Measurements from ENCODE around the gene ZNF302. TPM values are rescaled to one million over a fixed set of nuclear protein-coding genes. Genes with fewer than 3 reads are reported as not detected.

ZNF302 gene
- total RNA-seq, 1 experiment from 2014 or later, result 19.5 TPM

DNA sequence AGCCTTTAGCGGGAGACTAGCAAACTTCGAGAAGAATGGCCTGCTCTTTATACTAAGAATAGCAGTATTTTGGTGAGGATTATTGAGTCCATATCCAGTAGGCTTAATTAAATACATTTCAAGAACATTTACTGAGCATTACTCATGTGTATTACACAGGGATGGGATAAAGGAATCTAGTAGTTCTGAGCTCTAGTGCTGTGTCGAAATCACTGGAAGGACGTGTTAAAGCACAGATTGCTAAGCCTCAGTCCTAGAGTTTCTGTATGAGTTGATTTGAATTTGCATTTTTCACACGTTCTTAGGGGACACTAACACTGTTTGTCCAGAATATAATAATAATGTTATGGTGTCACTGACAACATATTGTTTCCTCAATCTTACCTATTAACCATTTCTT is 9.0 kb downstream of the ZNF302 start:
- no peak for TF ChIP-seq EZH2 (IDR thresholded peaks at IDR 0.05; ENCODE audit: low read depth)
- TF ChIP-seq, protein P1, sequence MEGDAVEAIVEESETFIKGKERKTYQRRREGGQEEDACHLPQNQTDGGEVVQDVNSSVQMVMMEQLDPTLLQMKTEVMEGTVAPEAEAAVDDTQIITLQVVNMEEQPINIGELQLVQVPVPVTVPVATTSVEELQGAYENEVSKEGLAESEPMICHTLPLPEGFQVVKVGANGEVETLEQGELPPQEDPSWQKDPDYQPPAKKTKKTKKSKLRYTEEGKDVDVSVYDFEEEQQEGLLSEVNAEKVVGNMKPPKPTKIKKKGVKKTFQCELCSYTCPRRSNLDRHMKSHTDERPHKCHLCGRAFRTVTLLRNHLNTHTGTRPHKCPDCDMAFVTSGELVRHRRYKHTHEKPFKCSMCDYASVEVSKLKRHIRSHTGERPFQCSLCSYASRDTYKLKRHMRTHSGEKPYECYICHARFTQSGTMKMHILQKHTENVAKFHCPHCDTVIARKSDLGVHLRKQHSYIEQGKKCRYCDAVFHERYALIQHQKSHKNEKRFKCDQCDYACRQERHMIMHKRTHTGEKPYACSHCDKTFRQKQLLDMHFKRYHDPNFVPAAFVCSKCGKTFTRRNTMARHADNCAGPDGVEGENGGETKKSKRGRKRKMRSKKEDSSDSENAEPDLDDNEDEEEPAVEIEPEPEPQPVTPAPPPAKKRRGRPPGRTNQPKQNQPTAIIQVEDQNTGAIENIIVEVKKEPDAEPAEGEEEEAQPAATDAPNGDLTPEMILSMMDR (conservative IDR thresholded peaks at IDR 0.05), result no peak
- intact Hi-C loops (cut with micrococcal nuclease; ENCODE audit: unreplicated experiment), result no loop called here
- Histone ChIP-seq H2AFZ (no peak overlapping the region), H4K20me1 (ENCODE audit: insufficient read depth) (no peaks in the 10 kb centered on the region), H3K36me3 (ENCODE audit: low read depth) (peaks cover 30% of the 10 kb centered on the region), H3K27me3 (ENCODE audit: insufficient read depth, low read depth) (no peaks in the 10 kb centered on the region), H3K4me3 (no peak overlapping the region), H3K9me2 (ENCODE audit: insufficient read depth) (no peaks in the 10 kb centered on the region), H3K4me1 (replicated peaks; ENCODE audit: insufficient read depth) (no peaks in the 10 kb centered on the region), H3K27ac (no peak overlapping the region), H3K79me2 (ENCODE audit: low read depth) (no peaks in the 10 kb centered on the region), H3K9me3 (ENCODE audit: insufficient read depth, low read depth) (peaks cover 53% of the 10 kb centered on the region), H3K4me2 (no peak overlapping the region), H3F3A (ENCODE audit: insufficient read depth, low read depth) (peaks cover 7% of the 10 kb centered on the region)
- BruUV-seq (replicated peaks), result no TSS peak
- POLR2A ChIA-PET (ENCODE audit: unreplicated experiment), result no interaction called here
- CTCF ChIA-PET, result no interaction called here
- no peak for DNase-seq

DNA sequence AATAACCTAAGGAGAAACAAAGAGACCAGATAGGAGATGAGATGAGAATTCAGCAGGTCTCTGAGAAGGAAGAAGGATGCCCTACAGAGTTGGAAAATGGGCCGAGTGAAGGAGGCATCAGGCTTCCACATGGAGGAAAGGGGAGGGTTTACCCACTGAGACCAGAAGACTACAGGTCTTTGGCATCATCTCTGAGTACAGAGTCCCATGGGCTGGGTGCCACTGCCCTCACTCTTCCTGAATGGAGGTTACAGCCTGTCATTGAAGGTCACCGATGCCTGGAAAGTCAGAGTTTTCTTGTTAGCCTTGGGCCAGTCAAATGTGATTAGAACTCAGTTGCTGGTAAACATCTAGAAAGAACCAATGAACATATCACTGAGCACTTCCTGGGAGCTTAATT is 9.9 kb downstream of the ZNF302 start:
- BruUV-seq (replicated peaks), result no TSS peak
- Histone ChIP-seq H4K20me1 (ENCODE audit: insufficient read depth) (no peaks in the 10 kb centered on the region), H3K4me1 (replicated peaks; ENCODE audit: insufficient read depth) (no peaks in the 10 kb centered on the region), H3K27me3 (ENCODE audit: insufficient read depth, low read depth) (no peaks in the 10 kb centered on the region), H3K4me2 (no peak overlapping the region), H3K36me3 (ENCODE audit: low read depth) (peaks cover 23% of the 10 kb centered on the region), H3K79me2 (ENCODE audit: low read depth) (no peaks in the 10 kb centered on the region), H3K9me2 (ENCODE audit: insufficient read depth) (no peaks in the 10 kb centered on the region), H3K4me3 (no peak overlapping the region), H3K27ac (no peak overlapping the region), H2AFZ (no peak overlapping the region), H3K9me3 (ENCODE audit: insufficient read depth, low read depth) (peaks cover 50% of the 10 kb centered on the region), H3F3A (ENCODE audit: insufficient read depth, low read depth) (peaks cover 7% of the 10 kb centered on the region)
- CTCF ChIA-PET, result no interaction called here
- intact Hi-C loops (cut with micrococcal nuclease; ENCODE audit: unreplicated experiment), result no loop called here
- TF ChIP-seq EZH2 (IDR thresholded peaks at IDR 0.05; ENCODE audit: low read depth), result no peak
- TF ChIP-seq, protein P1 (conservative IDR thresholded peaks at IDR 0.05), result no peak
- no peak for DNase-seq
- POLR2A ChIA-PET (ENCODE audit: unreplicated experiment), result interaction anchor here (0.6 kb wide), 1 partner anchor 36 kb away, joined by 4 read pairs; no protein-coding TSS in a partner anchor

DNA sequence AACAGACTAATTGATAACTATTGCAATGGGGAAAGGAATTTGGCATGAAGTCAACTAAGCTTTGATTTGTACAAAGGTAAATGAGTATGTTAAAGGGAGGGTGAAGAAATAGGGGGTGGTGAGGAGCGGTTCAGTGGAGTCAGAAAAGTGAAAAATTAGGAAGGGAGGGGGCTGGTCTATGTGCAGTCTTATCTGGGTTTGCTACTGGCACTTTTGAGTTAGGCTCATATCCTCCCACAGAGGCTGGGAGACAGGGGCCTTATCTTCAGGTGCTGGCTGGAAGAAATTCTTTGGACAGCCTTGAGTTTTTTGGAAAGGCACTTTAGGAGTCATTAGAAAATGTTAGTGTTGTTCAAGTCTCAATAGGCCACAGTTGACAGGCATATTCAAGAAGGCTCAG is 11.1 kb downstream of the ZNF302 start:
- Histone ChIP-seq H3K36me3 (ENCODE audit: low read depth) (peaks cover 11% of the 10 kb centered on the region), H3K4me2 (no peak overlapping the region), H3K79me2 (ENCODE audit: low read depth) (no peaks in the 10 kb centered on the region), H3K9me3 (ENCODE audit: insufficient read depth, low read depth) (peaks cover 40% of the 10 kb centered on the region), H3F3A (ENCODE audit: insufficient read depth, low read depth) (peaks cover 3% of the 10 kb centered on the region), H3K4me1 (replicated peaks; ENCODE audit: insufficient read depth) (no peaks in the 10 kb centered on the region), H3K4me3 (no peak overlapping the region), H3K27ac (no peak overlapping the region), H3K9me2 (ENCODE audit: insufficient read depth) (no peaks in the 10 kb centered on the region), H3K27me3 (ENCODE audit: insufficient read depth, low read depth) (no peaks in the 10 kb centered on the region), H2AFZ (no peak overlapping the region), H4K20me1 (ENCODE audit: insufficient read depth) (no peaks in the 10 kb centered on the region)
- CTCF ChIA-PET, result no interaction called here
- intact Hi-C loops (cut with micrococcal nuclease; ENCODE audit: unreplicated experiment), result no loop called here
- BruUV-seq (replicated peaks), result no TSS peak
- POLR2A ChIA-PET (ENCODE audit: unreplicated experiment), result no interaction called here
- no peak for TF ChIP-seq EZH2 (IDR thresholded peaks at IDR 0.05; ENCODE audit: low read depth)
- TF ChIP-seq, protein P1 (conservative IDR thresholded peaks at IDR 0.05), result no peak
- no peak for DNase-seq
